ENCODE results near the gene CROCC.
"Not testable (repeated sequence)": the region's sequence is repeated elsewhere in the genome, so short reads cannot be mapped to it uniquely, and the experiment has no call there.

DNA sequence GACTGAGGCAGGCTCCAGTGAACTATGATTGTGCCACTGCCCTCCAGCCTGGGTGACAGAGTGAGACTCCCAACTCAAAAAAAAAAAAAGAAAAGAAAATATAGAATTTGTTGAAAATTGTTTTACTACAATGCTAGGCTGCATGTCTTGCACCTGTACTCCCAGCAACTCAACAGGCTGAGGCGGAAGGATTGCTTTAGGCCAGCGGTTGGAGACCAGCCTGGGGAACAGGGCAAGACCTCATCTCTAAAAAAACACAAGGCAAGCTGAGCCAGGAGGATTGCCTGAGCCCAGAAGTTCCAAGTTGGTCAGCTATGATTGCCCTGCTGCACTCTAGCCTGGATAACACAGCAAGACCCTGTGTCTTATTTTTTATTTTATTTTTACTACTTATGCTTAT lies 22.7 kb upstream of the CROCC start:
- TF ChIP-seq POU5F1 (IDR thresholded peaks at IDR 0.05; ENCODE audit: borderline replicate concordance, low read depth, low read length, partially characterized antibody); POLR2A (conservative IDR thresholded peaks at IDR 0.05); BHLHE40 (IDR thresholded peaks at IDR 0.05; ENCODE audit: low read length); MAFF (IDR thresholded peaks at IDR 0.05; ENCODE audit: low read length); ZNF24 (IDR thresholded peaks at IDR 0.05); KDM4B (IDR thresholded peaks at IDR 0.05; ENCODE audit: borderline replicate concordance in 2 of 2, low read depth in 1 of 2); ZNF324 (CRISPR knock-in tag; IDR thresholded peaks at IDR 0.05); EP300 (IDR thresholded peaks at IDR 0.05; ENCODE audit: low read length): not testable (repeated sequence)
- TF ChIP-seq, protein P1, sequence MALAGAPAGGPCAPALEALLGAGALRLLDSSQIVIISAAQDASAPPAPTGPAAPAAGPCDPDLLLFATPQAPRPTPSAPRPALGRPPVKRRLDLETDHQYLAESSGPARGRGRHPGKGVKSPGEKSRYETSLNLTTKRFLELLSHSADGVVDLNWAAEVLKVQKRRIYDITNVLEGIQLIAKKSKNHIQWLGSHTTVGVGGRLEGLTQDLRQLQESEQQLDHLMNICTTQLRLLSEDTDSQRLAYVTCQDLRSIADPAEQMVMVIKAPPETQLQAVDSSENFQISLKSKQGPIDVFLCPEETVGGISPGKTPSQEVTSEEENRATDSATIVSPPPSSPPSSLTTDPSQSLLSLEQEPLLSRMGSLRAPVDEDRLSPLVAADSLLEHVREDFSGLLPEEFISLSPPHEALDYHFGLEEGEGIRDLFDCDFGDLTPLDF (CRISPR knock-in tag; IDR thresholded peaks at IDR 0.05): not testable (repeated sequence)
